Measurements from ENCODE around the gene IFRD2.

GRCh38 chr3:50259432-50260026 lies 32.7 kb downstream of the IFRD2 start:
- TF ChIP-seq EZH2 (IDR thresholded peaks at IDR 0.05; ENCODE audit: insufficient read depth, poor library complexity, severe bottlenecking): no peak
- no peak for TF ChIP-seq EZH2phosphoT487 (IDR thresholded peaks at IDR 0.05; ENCODE audit: insufficient read depth, low read depth)
